ENCODE data around the gene CDA.
"Not testable (repeated sequence)": the region's sequence is repeated elsewhere in the genome, so short reads cannot be mapped to it uniquely, and the experiment has no call there.

The CDA gene

GRCh38 chr1:20604678-20605077 is 15.8 kb downstream of the CDA start:
- no peak for DNase-seq (ENCODE audit: insufficient read length)
- TF ChIP-seq POLR2A (IDR thresholded peaks at IDR 0.05; ENCODE audit: low read depth, low read length) (no peak), POLR2AphosphoS5 (IDR thresholded peaks at IDR 0.05; ENCODE audit: low read depth, low read length) (no peak), TAF1 (IDR thresholded peaks at IDR 0.05; ENCODE audit: borderline replicate concordance, low read depth, low read length) (no peak)
- no peak for FAIRE-seq

GRCh38 chr1:20606801-20607570 is 18.1 kb downstream of the CDA start:
- FAIRE-seq; DNase-seq (ENCODE audit: insufficient read length): not testable (repeated sequence)

GRCh38 chr1:20609541-20609940 is 20.6 kb downstream of the CDA start:
- FAIRE-seq (no peak), DNase-seq (ENCODE audit: insufficient read length) (no peak)
- no peak for TF ChIP-seq POLR2A (IDR thresholded peaks at IDR 0.05; ENCODE audit: low read depth, low read length)
- TF ChIP-seq TAF1 (IDR thresholded peaks at IDR 0.05; ENCODE audit: borderline replicate concordance, low read depth, low read length): no peak
- no peak for TF ChIP-seq POLR2AphosphoS5 (IDR thresholded peaks at IDR 0.05; ENCODE audit: low read depth, low read length)

GRCh38 chr1:20610970-20611369 is 22.1 kb downstream of the CDA start:
- no peak for FAIRE-seq
- no peak for DNase-seq (ENCODE audit: insufficient read length)

GRCh38 chr1:20611652-20612051 is 22.8 kb downstream of the CDA start:
- TF ChIP-seq POLR2A (IDR thresholded peaks at IDR 0.05; ENCODE audit: low read depth, low read length) (no peak), TAF1 (IDR thresholded peaks at IDR 0.05; ENCODE audit: borderline replicate concordance, low read depth, low read length) (no peak), POLR2AphosphoS5 (IDR thresholded peaks at IDR 0.05; ENCODE audit: low read depth, low read length) (no peak)
- FAIRE-seq (no peak), DNase-seq (ENCODE audit: insufficient read length) (no peak)

More at GRCh38 chr1:20610970-20611369, 22.1 kb downstream of the CDA start:
- TF ChIP-seq POLR2A (IDR thresholded peaks at IDR 0.05; ENCODE audit: low read depth, low read length) (no peak), TAF1 (IDR thresholded peaks at IDR 0.05; ENCODE audit: borderline replicate concordance, low read depth, low read length) (no peak), POLR2AphosphoS5 (IDR thresholded peaks at IDR 0.05; ENCODE audit: low read depth, low read length) (no peak)

GRCh38 chr1:20612221-20612746 is 23.4 kb downstream of the CDA start:
- no peak for FAIRE-seq
- TF ChIP-seq POLR2AphosphoS5 (IDR thresholded peaks at IDR 0.05; ENCODE audit: low read depth, low read length) (no peak), TAF1 (IDR thresholded peaks at IDR 0.05; ENCODE audit: borderline replicate concordance, low read depth, low read length) (no peak), POLR2A (IDR thresholded peaks at IDR 0.05; ENCODE audit: low read depth, low read length) (no peak)
- DNase-seq (ENCODE audit: insufficient read length): no peak

- TF ChIP-seq POLR2A (IDR thresholded peaks at IDR 0.05; ENCODE audit: low read depth, low read length): no peak
- no peak for TF ChIP-seq POLR2AphosphoS5 (IDR thresholded peaks at IDR 0.05; ENCODE audit: low read depth, low read length)
- TF ChIP-seq TAF1 (IDR thresholded peaks at IDR 0.05; ENCODE audit: borderline replicate concordance, low read depth, low read length): no peak
- DNase-seq (ENCODE audit: insufficient read length) (no peak), FAIRE-seq (no peak)
Measured at GRCh38 chr1:20614131-20614579, 25.3 kb downstream of the CDA start.

GRCh38 chr1:20615946-20616846 is 27.3 kb downstream of the CDA start:
- peak; percentile 89 for FAIRE-seq
- peak; percentile 33 for DNase-seq (ENCODE audit: insufficient read length)
- no peak for TF ChIP-seq POLR2A (IDR thresholded peaks at IDR 0.05; ENCODE audit: low read depth, low read length)
- TF ChIP-seq POLR2AphosphoS5 (IDR thresholded peaks at IDR 0.05; ENCODE audit: low read depth, low read length): no peak
- TF ChIP-seq TAF1 (IDR thresholded peaks at IDR 0.05; ENCODE audit: borderline replicate concordance, low read depth, low read length): no peak

- TF ChIP-seq POLR2AphosphoS5 (IDR thresholded peaks at IDR 0.05; ENCODE audit: low read depth, low read length) (no peak), POLR2A (IDR thresholded peaks at IDR 0.05; ENCODE audit: low read depth, low read length) (no peak), TAF1 (IDR thresholded peaks at IDR 0.05; ENCODE audit: borderline replicate concordance, low read depth, low read length) (no peak)
- no peak for FAIRE-seq
Measured at GRCh38 chr1:20616847-20617487, 28.1 kb downstream of the CDA start.

GRCh38 chr1:20618550-20618949 is 29.7 kb downstream of the CDA start:
- FAIRE-seq (no peak), DNase-seq (ENCODE audit: insufficient read length) (no peak)
- TF ChIP-seq POLR2A (IDR thresholded peaks at IDR 0.05; ENCODE audit: low read depth, low read length) (no peak), TAF1 (IDR thresholded peaks at IDR 0.05; ENCODE audit: borderline replicate concordance, low read depth, low read length) (no peak), POLR2AphosphoS5 (IDR thresholded peaks at IDR 0.05; ENCODE audit: low read depth, low read length) (no peak)

More at GRCh38 chr1:20616847-20617487, 28.1 kb downstream of the CDA start:
- no peak for DNase-seq (ENCODE audit: insufficient read length)

- no peak for TF ChIP-seq POLR2AphosphoS5 (IDR thresholded peaks at IDR 0.05; ENCODE audit: low read depth, low read length)
- no peak for TF ChIP-seq TAF1 (IDR thresholded peaks at IDR 0.05; ENCODE audit: borderline replicate concordance, low read depth, low read length)
- TF ChIP-seq POLR2A (IDR thresholded peaks at IDR 0.05; ENCODE audit: low read depth, low read length): no peak
- DNase-seq (ENCODE audit: insufficient read length) (no peak), FAIRE-seq (no peak)
Measured at GRCh38 chr1:20619999-20620398, 31.1 kb downstream of the CDA start.
